Suprapubic skin (tissue), 4 donors: ENCODE results near the gene CNOT1.

ENCODE experiments used
- EP300 ChIP-seq: sonication (generic); formaldehyde crosslinking; IDR thresholded peaks from one replicate; pipeline ENCODE4 v1.6.1; 2017; ENCODE audit warnings: antibody characterized with exemption
- POLR2A ChIP-seq, 2 donors: fragments of 450-650 bp; IDR thresholded peaks; one replicate each; pipeline ENCODE4 v1.6.1; 2017; ENCODE audit warnings: antibody characterized with exemption in 2 of 2, mild to moderate bottlenecking in 2 of 2, moderate library complexity in 2 of 2
- POLR2AphosphoS5 ChIP-seq, 3 donors: sonication (generic); formaldehyde crosslinking; IDR thresholded peaks; one replicate each; pipeline ENCODE4 v1.6.1; 2017; ENCODE audit warnings: antibody characterized with exemption in 3 of 3
- TF ChIP-seq, protein P1 (sequence below), 2 donors: fragments of 200-600 bp in 1 of 2; fragments of 450-650 bp in 1 of 2; sonication (generic) in 1 of 2; IDR thresholded peaks; one replicate each; pipeline ENCODE4 v1.5.1; 2016 to 2019; ENCODE audit warnings: antibody characterized with exemption in 2 of 2, mild to moderate bottlenecking in 1 of 2, moderate library complexity in 1 of 2

- TF ChIP-seq, protein P1, sequence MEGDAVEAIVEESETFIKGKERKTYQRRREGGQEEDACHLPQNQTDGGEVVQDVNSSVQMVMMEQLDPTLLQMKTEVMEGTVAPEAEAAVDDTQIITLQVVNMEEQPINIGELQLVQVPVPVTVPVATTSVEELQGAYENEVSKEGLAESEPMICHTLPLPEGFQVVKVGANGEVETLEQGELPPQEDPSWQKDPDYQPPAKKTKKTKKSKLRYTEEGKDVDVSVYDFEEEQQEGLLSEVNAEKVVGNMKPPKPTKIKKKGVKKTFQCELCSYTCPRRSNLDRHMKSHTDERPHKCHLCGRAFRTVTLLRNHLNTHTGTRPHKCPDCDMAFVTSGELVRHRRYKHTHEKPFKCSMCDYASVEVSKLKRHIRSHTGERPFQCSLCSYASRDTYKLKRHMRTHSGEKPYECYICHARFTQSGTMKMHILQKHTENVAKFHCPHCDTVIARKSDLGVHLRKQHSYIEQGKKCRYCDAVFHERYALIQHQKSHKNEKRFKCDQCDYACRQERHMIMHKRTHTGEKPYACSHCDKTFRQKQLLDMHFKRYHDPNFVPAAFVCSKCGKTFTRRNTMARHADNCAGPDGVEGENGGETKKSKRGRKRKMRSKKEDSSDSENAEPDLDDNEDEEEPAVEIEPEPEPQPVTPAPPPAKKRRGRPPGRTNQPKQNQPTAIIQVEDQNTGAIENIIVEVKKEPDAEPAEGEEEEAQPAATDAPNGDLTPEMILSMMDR (IDR thresholded peaks at IDR 0.05), result no peak
- TF ChIP-seq POLR2A (IDR thresholded peaks at IDR 0.05) (no peak), EP300 (no peak), POLR2AphosphoS5 (IDR thresholded peaks at IDR 0.05) (no peak)
Observed at GRCh38 chr16:58647107-58647506, 17.5 kb upstream of the CNOT1 start.
